Measurements from ENCODE around the gene CCDC187. TPM values are rescaled to one million over a fixed set of nuclear protein-coding genes. Genes with fewer than 3 reads are reported as not detected.

The CCDC187 gene
- polyA plus RNA-seq, 3 donors, result not detected

- peaks cover 21 to 31% of the 10 kb centered on the region in 2 donors for H3K4me1 ChIP-seq (ENCODE audit: control insufficient read depth in 1 of 2, insufficient read depth in 2 of 2, low read length in 2 of 2)
- Mint-ChIP-seq H3K4me3 (no peak overlapping the region), H3K9me3 (no peaks in the 10 kb centered on the region), H3K27ac (peak overlapping the region in 3 of 7 donors; percentile 35 to 55 (median 42)), H3K36me3 (peaks cover 26 to 28% of the 10 kb centered on the region in 2 donors), H3K4me1 (peaks cover 38% of the 10 kb centered on the region), H3K27me3 (ENCODE audit: low read depth in 3 of 3) (peaks cover 2 to 3% (median 2%) of the 10 kb centered on the region in 3 donors)
- 22% methylated on average over 12 of the region's 15 CpGs for WGBS (ENCODE audit: insufficient coverage)
- H3K4me2 ChIP-seq (replicated peaks; ENCODE audit: extremely low read depth, low read length, poor library complexity, severe bottlenecking), result no peak overlapping the region
- H3K9ac ChIP-seq (ENCODE audit: insufficient read depth, low read length, poor library complexity, severe bottlenecking), result no peak overlapping the region
- H3K36me3 ChIP-seq (replicated peaks in 1 of 2; ENCODE audit: control insufficient read depth in 1 of 2, insufficient read depth in 2 of 2, low read length in 2 of 2), result peaks cover 0 to 14% of the 10 kb centered on the region in 2 donors
- TF ChIP-seq, protein P1, sequence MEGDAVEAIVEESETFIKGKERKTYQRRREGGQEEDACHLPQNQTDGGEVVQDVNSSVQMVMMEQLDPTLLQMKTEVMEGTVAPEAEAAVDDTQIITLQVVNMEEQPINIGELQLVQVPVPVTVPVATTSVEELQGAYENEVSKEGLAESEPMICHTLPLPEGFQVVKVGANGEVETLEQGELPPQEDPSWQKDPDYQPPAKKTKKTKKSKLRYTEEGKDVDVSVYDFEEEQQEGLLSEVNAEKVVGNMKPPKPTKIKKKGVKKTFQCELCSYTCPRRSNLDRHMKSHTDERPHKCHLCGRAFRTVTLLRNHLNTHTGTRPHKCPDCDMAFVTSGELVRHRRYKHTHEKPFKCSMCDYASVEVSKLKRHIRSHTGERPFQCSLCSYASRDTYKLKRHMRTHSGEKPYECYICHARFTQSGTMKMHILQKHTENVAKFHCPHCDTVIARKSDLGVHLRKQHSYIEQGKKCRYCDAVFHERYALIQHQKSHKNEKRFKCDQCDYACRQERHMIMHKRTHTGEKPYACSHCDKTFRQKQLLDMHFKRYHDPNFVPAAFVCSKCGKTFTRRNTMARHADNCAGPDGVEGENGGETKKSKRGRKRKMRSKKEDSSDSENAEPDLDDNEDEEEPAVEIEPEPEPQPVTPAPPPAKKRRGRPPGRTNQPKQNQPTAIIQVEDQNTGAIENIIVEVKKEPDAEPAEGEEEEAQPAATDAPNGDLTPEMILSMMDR (IDR thresholded peaks at IDR 0.05), result no peak
- intact Hi-C loops (cut with micrococcal nuclease), result no loop called here
- H2AFZ ChIP-seq (ENCODE audit: insufficient read depth, low read depth, low read length, poor library complexity, severe bottlenecking), result no peak overlapping the region
- DNase-seq, result no peak
- peaks cover 6% of the 10 kb centered on the region for H4K20me1 ChIP-seq (ENCODE audit: insufficient read depth, low read length)
- no peaks in the 10 kb centered on the region for H3K79me2 ChIP-seq (ENCODE audit: insufficient read depth, low read length)
- H3K4me3 ChIP-seq (replicated peaks in 1 of 3; ENCODE audit: low read depth in 2 of 3, low read length in 3 of 3), result no peak overlapping the region
- H3K27me3 ChIP-seq (ENCODE audit: control insufficient read depth in 2 of 2, insufficient read depth in 2 of 2, low read length in 2 of 2), result no peaks in the 10 kb centered on the region
- no peak overlapping the region for H3K27ac ChIP-seq (ENCODE audit: low read depth in 1 of 2, low read length in 2 of 2)
- H3K9me3 ChIP-seq (replicated peaks in 1 of 2; ENCODE audit: control insufficient read depth in 1 of 2, insufficient read depth in 1 of 2, low read length in 2 of 2), result no peaks in the 10 kb centered on the region
These were observed 70.5 kb downstream of the CCDC187 start for GRCh38 chr9:136233411-136233810.

GRCh38 chr9:136232969-136233368, 70.9 kb downstream of the CCDC187 start:
- Histone ChIP-seq H3K36me3 (replicated peaks in 1 of 2; ENCODE audit: control insufficient read depth in 1 of 2, insufficient read depth in 2 of 2, low read length in 2 of 2) (peaks cover 0 to 14% of the 10 kb centered on the region in 2 donors), H3K79me2 (ENCODE audit: insufficient read depth, low read length) (no peaks in the 10 kb centered on the region), H3K27me3 (ENCODE audit: control insufficient read depth in 2 of 2, insufficient read depth in 2 of 2, low read length in 2 of 2) (no peaks in the 10 kb centered on the region), H3K4me1 (ENCODE audit: control insufficient read depth in 1 of 2, insufficient read depth in 2 of 2, low read length in 2 of 2) (peaks cover 16 to 27% of the 10 kb centered on the region in 2 donors), H3K9ac (ENCODE audit: insufficient read depth, low read length, poor library complexity, severe bottlenecking) (no peak overlapping the region), H4K20me1 (ENCODE audit: insufficient read depth, low read length) (peaks cover 2% of the 10 kb centered on the region), H2AFZ (ENCODE audit: insufficient read depth, low read depth, low read length, poor library complexity, severe bottlenecking) (no peak overlapping the region), H3K27ac (ENCODE audit: low read depth in 1 of 2, low read length in 2 of 2) (no peak overlapping the region), H3K9me3 (replicated peaks in 1 of 2; ENCODE audit: control insufficient read depth in 1 of 2, insufficient read depth in 1 of 2, low read length in 2 of 2) (no peaks in the 10 kb centered on the region), H3K4me2 (replicated peaks; ENCODE audit: extremely low read depth, low read length, poor library complexity, severe bottlenecking) (no peak overlapping the region), H3K4me3 (replicated peaks in 1 of 3; ENCODE audit: low read depth in 2 of 3, low read length in 3 of 3) (no peak overlapping the region)
- Mint-ChIP-seq H3K36me3 (peaks cover 26 to 28% of the 10 kb centered on the region in 2 donors), H3K4me1 (peaks cover 36% of the 10 kb centered on the region), H3K4me3 (no peak overlapping the region), H3K9me3 (no peaks in the 10 kb centered on the region), H3K27me3 (ENCODE audit: low read depth in 3 of 3) (peaks cover under 1 to 3% (median 2%) of the 10 kb centered on the region in 3 donors), H3K27ac (peak overlapping the region in 2 of 7 donors; percentile 42 to 55)
- intact Hi-C loops (cut with micrococcal nuclease), result no loop called here
- TF ChIP-seq, protein P1 (IDR thresholded peaks at IDR 0.05), result no peak
- DNase-seq, result no peak
- 25% methylated on average over 8 of the region's 10 CpGs for WGBS (ENCODE audit: insufficient coverage)
